GM23338 (cell line): ENCODE data around the gene STK24.

Source experiments
- CREB1 ChIP-seq: fragments of 250-450 bp; sonication (Bioruptor Pico); IDR thresholded peaks from 2 replicates; pipeline ENCODE4 v1.5.0; 2020; ENCODE audit warnings: low read depth, mild to moderate bottlenecking, moderate library complexity
- CTCF ChIP-seq, 2 experiments: fragments of 200-600 bp in 1 of 2; sonication (generic) in 1 of 2; conservative IDR thresholded peaks; 2 replicates each; pipeline versions ENCODE4 v1.5.1 to v1.6.1; 2016 to 2017; ENCODE audit warnings: antibody characterized with exemption in 2 of 2, low read depth in 2 of 2, mild to moderate bottlenecking in 2 of 2, moderate library complexity in 1 of 2
- EZH2 ChIP-seq: fragments of 200-600 bp; sonication (generic); IDR thresholded peaks from one replicate; pipeline ENCODE4 v1.8.0; 2017; ENCODE audit warnings: antibody characterized with exemption, mild to moderate bottlenecking, low read depth; ENCODE audit not compliant: unreplicated experiment
- EZH2phosphoT487 ChIP-seq: fragments of 200-600 bp; sonication (generic); IDR thresholded peaks from one replicate; pipeline ENCODE4 v1.8.1; 2018; ENCODE audit warnings: antibody characterized with exemption; ENCODE audit not compliant: unreplicated experiment
- JUNB ChIP-seq: IDR thresholded peaks from one replicate; pipeline ENCODE4 v1.6.1; 2016; ENCODE audit warnings: antibody characterized with exemption; ENCODE audit not compliant: unreplicated experiment
- NANOG ChIP-seq: IDR thresholded peaks from 2 replicates; pipeline ENCODE4 v1.6.1; 2016; ENCODE audit warnings: antibody characterized with exemption, borderline replicate concordance
- POLR2AphosphoS5 ChIP-seq: IDR thresholded peaks from 2 replicates; pipeline ENCODE4 v1.6.1; 2016; ENCODE audit warnings: antibody characterized with exemption, low read depth
- REST ChIP-seq: IDR thresholded peaks from one replicate; pipeline ENCODE4 v1.6.1; 2018; ENCODE audit warnings: antibody characterized with exemption; ENCODE audit not compliant: unreplicated experiment
- STAT1 ChIP-seq: IDR thresholded peaks from one replicate; pipeline ENCODE4 v1.6.1; 2016; ENCODE audit warnings: antibody characterized with exemption; ENCODE audit not compliant: unreplicated experiment
- ZNF114 ChIP-seq: fragments of 250-450 bp; sonication (Bioruptor Pico); IDR thresholded peaks from 2 replicates; pipeline ENCODE4 v1.5.0; 2020; ENCODE audit warnings: mild to moderate bottlenecking, moderate library complexity
- ZNF331 ChIP-seq: fragments of 250-450 bp; sonication (Bioruptor Pico); IDR thresholded peaks from 2 replicates; pipeline ENCODE4 v1.5.0; 2020; ENCODE audit warnings: low read depth, mild to moderate bottlenecking, moderate library complexity
- TF ChIP-seq, protein P1 (sequence below): IDR thresholded peaks from 2 replicates; pipeline ENCODE4 v1.6.1; 2016; ENCODE audit warnings: antibody characterized with exemption

GRCh38 chr13:98492335-98493041 is 84.4 kb downstream of the STK24 start:
- TF ChIP-seq POLR2AphosphoS5 (no peak), CTCF (conservative IDR thresholded peaks at IDR 0.05; ENCODE audit: low read depth in 2 of 2) (no peak), JUNB (no peak), CREB1 (no peak), EZH2 (no peak), NANOG (no peak), REST (no peak), EZH2phosphoT487 (no peak), ZNF331 (no peak), STAT1 (no peak), ZNF114 (CRISPR knock-in tag) (no peak)
- TF ChIP-seq, protein P1, sequence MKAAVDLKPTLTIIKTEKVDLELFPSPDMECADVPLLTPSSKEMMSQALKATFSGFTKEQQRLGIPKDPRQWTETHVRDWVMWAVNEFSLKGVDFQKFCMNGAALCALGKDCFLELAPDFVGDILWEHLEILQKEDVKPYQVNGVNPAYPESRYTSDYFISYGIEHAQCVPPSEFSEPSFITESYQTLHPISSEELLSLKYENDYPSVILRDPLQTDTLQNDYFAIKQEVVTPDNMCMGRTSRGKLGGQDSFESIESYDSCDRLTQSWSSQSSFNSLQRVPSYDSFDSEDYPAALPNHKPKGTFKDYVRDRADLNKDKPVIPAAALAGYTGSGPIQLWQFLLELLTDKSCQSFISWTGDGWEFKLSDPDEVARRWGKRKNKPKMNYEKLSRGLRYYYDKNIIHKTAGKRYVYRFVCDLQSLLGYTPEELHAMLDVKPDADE: no peak
